Stimulated activated CD4-positive, alpha-beta T cell treated with anti-CD3 and anti-CD28 coated beads, Interleukin-4, amount 100 ng/mL, for 1 hour (primary cell): Measurements from ENCODE around the gene ATP6V1C2.

Experiments used
- DNase-seq: peaks from one replicate; pipeline ENCODE4 v3.0.0-alpha.2; 2020

Gene ATP6V1C2

GRCh38 chr2:10721396-10722251, at the start of gene ATP6V1C2:
ATP6V1C2 (plus strand) TSS chr2:10721630; CDS start chr2:10722850, 1,220 bp downstream.
- DNase-seq, result peak; percentile 13

- DNase-seq, result no peak
Observed at GRCh38 chr2:10675131-10675530, 46.3 kb upstream of the ATP6V1C2 start.

- DNase-seq, result no peak
Observed at GRCh38 chr2:10678225-10678624, 43.2 kb upstream of the ATP6V1C2 start.

GRCh38 chr2:10680214-10680613, 41.2 kb upstream of the ATP6V1C2 start:
- no peak for DNase-seq

- DNase-seq, result no peak
Observed at GRCh38 chr2:10680957-10681356, 40.5 kb upstream of the ATP6V1C2 start.

GRCh38 chr2:10686176-10686730, 35.2 kb upstream of the ATP6V1C2 start:
- no peak for DNase-seq

GRCh38 chr2:10688921-10689807, 32.3 kb upstream of the ATP6V1C2 start:
- DNase-seq, result no peak

- DNase-seq, result no peak
Observed at GRCh38 chr2:10691521-10691920, 29.9 kb upstream of the ATP6V1C2 start.

GRCh38 chr2:10700078-10700803, 21.2 kb upstream of the ATP6V1C2 start:
- no peak for DNase-seq

GRCh38 chr2:10704034-10704594, 17.3 kb upstream of the ATP6V1C2 start:
- no peak for DNase-seq

GRCh38 chr2:10706033-10706432, 15.4 kb upstream of the ATP6V1C2 start:
- DNase-seq, result no peak

- DNase-seq, result no peak
Observed at GRCh38 chr2:10707831-10708230, 13.6 kb upstream of the ATP6V1C2 start.

- no peak for DNase-seq
Observed at GRCh38 chr2:10709290-10709939, 12.0 kb upstream of the ATP6V1C2 start.

- no peak for DNase-seq
Observed at GRCh38 chr2:10712185-10712809, 9.1 kb upstream of the ATP6V1C2 start.

GRCh38 chr2:10716581-10716980, 4.8 kb upstream of the ATP6V1C2 start:
- no peak for DNase-seq

GRCh38 chr2:10717628-10718027, 3.8 kb upstream of the ATP6V1C2 start:
- DNase-seq, result no peak

GRCh38 chr2:10720306-10720705, 1.1 kb upstream of the ATP6V1C2 start:
- DNase-seq, result no peak

- no peak for DNase-seq
Observed at GRCh38 chr2:10720947-10721395, 459 bp upstream of the ATP6V1C2 start.

- DNase-seq, result no peak
Observed at GRCh38 chr2:10722252-10722825, 909 bp downstream of the ATP6V1C2 start.

- DNase-seq, result no peak
Observed at GRCh38 chr2:10732924-10733565, 11.6 kb downstream of the ATP6V1C2 start.
